ENCODE measurements around the gene H1-8.
"Not testable (repeated sequence)": the region's sequence is repeated elsewhere in the genome, so short reads cannot be mapped to it uniquely, and the experiment has no call there.

H1-8 gene

DNA sequence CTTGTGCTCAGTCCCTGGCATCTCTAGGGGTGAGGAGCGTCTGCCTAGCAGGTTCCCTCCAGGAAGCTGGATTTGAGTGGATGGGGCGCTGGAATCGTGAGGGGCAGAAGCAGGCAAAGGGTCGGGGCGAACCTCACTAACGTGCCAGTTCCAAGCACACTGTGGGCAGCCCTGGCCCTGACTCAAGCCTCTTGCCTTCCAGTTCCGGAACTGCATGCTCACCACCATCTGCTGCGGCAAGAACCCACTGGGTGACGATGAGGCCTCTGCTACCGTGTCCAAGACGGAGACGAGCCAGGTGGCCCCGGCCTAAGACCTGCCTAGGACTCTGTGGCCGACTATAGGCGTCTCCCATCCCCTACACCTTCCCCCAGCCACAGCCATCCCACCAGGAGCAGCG, 9.6 kb upstream of the H1-8 start:
- DNase-seq (ENCODE audit: low read depth) = no peak

DNA sequence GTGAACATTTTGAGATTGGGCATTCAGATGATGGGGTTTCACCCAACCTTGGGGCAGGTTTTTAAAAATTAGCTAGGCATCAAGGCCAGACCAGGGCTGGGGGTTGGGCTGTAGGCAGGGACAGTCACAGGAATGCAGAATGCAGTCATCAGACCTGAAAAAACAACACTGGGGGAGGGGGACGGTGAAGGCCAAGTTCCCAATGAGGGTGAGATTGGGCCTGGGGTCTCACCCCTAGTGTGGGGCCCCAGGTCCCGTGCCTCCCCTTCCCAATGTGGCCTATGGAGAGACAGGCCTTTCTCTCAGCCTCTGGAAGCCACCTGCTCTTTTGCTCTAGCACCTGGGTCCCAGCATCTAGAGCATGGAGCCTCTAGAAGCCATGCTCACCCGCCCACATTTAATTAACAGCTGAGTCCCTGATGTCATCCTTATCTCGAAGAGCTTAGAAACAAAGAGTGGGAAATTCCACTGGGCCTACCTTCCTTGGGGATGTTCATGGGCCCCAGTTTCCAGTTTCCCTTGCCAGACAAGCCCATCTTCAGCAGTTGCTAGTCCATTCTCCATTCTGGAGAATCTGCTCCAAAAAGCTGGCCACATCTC, 8.4 kb upstream of the H1-8 start:
- DNase-seq (ENCODE audit: low read depth) = no peak

DNA sequence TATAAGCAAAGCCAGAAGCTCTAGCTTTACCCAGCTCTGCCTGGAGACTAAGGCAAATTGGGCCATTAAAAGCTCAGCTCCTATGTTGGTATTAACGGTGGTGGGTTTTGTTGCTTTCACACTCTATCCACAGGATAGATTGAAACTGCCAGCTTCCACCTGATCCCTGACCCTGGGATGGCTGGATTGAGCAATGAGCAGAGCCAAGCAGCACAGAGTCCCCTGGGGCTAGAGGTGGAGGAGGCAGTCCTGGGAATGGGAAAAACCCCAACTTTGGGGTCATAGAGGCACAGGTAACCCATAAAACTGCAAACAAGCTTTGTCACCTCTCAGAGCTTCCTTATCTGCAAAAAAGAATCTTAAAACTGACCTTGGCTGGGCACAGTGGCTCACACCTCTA, 7.9 kb upstream of the H1-8 start:
- DNase-seq (ENCODE audit: low read depth) = no peak

- DNase-seq (ENCODE audit: low read depth) = no peak
Observed at GRCh38 chr3:129536374-129536667, 6.7 kb upstream of the H1-8 start.

- no peak for DNase-seq (ENCODE audit: low read depth)
Observed at GRCh38 chr3:129536804-129537203, 6.2 kb upstream of the H1-8 start.

DNA sequence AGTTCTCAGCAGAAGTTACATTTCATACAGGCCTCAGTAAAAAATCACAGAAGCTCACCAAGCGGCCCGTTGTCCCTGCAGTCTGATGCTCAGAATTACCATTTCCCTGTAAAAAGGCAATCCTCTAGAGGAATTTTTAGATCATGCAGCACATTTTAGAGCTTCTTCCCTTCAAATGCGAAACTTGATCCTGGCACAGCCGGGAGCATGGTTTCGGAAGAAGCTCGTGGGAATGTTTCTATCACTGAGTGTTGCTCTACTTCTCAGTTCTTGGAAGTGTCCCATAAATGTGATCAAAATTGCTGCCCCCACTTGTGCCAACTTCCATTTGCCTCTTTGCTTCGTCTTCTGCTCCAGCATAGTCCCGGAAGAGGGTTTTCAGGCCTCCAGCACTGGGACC, 3.8 kb upstream of the H1-8 start:
- no peak for DNase-seq (ENCODE audit: low read depth)

DNA sequence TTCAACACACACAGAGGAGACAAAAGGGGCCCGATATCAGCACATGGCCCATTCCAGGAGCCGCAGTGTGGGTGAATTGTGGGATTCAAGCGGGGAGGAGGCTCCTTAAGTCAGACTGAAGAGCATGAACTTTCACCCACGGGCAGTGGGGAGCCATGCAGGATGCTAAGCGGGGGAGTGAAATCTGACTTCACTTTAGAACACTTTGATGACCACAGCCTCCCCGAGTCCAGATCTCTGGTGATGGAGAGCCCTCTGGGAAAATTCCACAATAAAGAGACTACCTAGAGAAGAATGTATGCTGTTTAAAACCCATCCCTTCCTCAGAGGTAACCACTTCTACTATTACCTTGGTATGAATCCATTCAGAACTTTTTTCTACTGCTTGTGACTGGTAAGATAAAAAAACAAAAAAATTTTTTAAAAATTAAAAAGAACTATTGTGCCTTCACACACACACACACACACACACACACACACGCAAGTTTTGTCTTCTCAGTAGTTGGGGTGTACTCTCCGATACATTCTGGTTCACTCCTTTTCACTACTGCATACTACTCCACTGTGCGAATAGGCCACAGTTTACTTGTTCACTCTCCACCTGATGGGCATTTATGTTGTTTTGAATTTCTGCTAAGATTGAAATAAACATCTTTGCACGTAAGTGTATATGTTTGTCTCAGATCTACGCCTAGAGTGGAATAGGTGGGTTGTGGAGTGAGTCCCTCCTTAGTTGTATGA, 2.0 kb upstream of the H1-8 start:
- DNase-seq (ENCODE audit: low read depth) = no peak

DNA sequence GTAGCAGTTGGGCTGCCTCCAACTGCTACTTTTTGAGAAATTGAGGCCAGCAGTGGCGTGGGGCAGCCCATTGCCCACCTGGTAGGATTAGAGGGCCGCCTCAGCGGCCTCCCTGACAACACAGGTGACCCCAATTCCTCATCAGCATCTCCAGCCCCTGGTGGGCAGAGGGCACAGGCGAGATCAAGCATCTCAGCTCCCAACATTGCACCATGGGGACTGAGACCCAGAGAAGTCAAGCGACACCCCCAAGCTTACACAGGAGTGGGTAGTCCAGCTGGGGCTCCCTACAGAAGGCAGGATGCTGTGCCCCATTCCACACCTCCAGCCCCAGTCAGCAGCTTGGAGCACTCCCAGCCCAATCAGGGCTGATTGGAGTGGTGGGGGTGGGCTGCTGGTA, 228 bp upstream of the H1-8 start:
- no peak for DNase-seq (ENCODE audit: low read depth)

DNA sequence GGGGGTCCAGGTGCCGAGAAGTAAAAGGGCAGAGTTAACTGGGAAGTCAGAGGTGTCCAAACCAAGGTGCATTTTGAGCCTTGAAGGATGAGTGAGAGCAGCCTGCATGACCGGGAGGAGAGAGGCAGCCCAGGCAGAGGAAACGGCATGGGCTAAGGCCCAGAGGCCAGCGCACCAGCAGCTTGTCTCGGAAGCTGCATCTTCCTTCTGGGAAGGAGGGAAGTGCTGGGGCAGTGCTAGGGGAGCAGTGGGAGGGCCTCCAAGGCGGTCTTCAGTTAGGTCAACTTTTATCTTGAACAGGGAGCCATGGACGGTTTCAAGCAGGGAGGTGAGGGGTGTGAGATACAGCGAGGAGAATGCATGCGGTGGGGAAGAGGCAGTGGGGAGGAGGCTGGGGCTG, 1.0 kb downstream of the H1-8 start:
- no peak for DNase-seq (ENCODE audit: low read depth)

GRCh38 chr3:129545951-129546350, 3.0 kb downstream of the H1-8 start:
- not testable (repeated sequence) for DNase-seq (ENCODE audit: low read depth)

GRCh38 chr3:129547241-129547640, 4.3 kb downstream of the H1-8 start:
- no peak for DNase-seq (ENCODE audit: low read depth)

DNA sequence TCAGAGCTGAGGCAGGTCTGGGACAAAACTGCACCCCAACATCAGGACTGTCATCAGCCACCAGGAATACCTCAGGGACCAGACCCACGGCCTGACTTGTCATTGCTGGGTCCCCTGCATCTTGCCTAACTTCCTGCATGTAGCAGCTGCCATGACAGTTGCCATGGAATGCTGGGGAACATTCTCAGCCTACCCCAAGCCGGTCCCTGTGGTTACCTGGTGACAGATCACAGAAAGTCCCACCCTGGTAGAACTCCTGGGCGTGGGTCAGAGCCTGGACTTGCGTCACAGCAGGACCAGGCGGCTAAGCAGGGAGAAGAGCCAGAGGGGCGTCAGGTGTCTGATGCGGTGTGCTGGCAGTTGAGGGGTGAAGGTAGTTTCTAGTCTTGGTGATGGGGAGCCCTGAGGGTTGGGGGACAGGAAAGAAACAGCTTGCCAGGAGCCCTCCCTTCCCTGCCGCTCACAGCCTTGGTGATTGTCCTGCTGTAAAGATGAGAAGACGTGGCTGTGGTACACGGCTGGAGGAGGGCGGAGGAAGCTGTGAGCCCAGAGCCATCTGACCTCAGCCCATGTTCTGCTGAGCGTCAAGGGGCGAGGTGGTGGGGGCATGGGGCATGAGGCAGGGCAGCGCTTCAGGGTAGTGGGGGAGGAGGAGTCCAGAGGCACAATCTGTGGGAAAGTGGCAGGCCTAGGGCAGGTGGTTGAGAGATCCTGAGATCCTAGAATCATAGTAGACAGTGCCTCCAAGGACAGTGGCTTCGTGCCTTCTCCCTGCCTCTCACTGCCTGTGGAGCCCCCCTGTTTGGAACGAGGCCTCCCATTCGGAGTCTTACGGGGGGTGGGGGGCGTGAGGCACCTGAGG, 5.4 kb downstream of the H1-8 start:
- no peak for DNase-seq (ENCODE audit: low read depth)

DNA sequence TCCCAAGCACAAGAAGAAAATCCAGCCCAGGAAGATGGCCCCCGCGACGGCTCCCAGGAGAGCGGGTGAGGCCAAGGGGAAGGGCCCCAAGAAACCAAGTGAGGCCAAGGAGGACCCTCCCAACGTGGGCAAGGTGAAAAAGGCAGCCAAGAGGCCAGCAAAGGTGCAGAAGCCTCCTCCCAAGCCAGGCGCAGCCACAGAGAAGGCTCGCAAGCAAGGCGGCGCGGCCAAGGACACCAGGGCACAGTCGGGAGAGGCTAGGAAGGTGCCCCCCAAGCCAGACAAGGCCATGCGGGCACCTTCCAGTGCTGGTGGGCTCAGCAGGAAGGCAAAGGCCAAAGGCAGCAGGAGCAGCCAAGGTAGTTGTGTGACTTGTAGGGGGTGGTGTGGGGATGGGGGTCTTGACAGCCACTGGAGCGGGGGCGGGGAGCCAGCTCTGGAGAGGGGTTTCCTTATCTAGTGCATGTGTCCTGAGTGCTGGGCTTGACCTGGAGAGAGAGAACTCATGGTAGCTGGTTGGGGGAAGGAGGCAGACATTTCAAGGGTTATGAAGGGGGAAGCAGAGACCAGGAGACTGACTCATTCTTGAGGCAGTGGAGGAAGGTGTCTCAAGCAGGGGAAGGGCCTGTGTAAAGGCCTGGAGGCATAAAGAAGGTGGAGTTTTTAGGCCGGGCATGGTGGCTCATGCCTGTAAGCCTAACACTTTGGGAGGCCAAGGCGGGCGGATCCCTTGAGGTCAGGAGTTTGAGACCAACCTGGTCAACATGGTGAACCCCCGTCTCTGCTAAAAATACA, 6.2 kb downstream of the H1-8 start:
- DNase-seq (ENCODE audit: low read depth) = no peak

DNA sequence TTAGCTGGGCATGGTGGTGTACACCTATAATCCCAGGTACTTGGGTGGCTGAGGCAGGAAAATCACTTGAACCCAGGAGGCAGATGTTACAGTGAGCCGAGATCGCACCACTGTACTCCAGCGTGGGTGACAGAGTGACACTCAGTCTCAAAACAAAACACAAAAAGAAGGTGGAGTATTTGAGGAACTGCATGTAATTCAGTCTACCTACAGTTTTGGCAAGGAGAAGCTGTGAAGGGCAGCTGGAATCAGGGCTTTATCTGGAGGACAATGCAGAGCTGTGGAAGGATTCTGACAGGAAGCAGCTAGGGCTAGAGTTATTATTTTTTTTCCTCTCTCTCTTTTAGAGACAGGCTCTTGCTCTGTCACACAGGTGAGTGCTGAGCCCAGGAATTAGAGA, 6.8 kb downstream of the H1-8 start:
- DNase-seq (ENCODE audit: low read depth) = no peak

DNA sequence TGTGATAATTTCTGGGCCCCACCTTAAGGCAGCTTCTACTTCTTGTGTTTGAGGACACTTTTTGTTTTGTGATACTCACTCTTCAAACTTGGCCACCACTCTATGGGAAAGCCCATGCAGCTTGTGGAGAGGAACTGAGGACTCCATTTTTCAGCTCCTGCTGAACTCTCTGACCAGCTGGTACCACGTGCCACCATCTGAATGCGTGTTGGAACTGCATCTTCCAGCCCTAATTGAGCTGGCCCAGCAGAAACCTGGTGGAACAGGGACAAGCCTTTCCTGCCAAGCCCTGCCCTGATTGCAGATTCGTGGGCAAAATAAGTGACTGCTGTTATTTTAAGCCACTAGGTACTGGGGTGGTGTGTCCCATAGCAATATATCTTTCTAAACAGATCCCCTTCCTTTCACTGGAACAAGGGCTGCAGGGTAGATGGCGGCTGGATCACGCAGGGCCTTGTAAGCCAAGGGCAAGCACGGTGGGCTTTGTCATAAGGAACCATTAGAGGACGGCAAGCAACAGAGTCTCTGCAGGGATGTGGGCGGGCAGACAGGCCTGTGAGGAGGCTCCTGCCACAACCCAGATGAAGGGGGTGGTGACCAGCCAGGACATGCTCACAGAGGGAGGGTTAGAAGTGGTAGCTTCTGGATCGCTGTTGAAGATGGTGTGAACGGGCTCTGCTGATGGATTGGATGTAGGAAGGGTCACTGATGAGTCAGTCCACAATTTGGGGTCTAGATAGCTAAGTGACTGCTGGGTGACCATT, 9.5 kb downstream of the H1-8 start:
- DNase-seq (ENCODE audit: low read depth) = no peak

- no peak for DNase-seq (ENCODE audit: low read depth)
Observed at GRCh38 chr3:129553171-129553570, 10.2 kb downstream of the H1-8 start.

DNA sequence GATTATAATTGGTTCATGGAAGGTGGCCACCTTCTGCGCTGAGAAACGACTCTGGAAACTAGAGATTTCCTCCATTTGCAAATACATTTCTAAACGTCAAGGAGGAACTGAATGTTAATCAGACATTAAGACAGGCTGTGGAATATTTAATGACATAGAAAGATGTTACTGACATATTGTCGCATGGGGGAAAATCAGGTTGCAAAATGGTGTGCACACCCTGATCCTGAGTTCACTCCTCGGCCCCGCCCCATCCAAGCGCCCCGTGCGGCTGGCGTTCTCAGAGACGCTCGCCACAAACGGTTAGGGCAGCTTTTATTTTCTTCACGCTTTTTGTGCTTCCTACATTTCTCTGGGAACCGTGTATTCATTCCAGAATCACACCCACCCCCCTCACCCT, 10.7 kb downstream of the H1-8 start:
- no peak for DNase-seq (ENCODE audit: low read depth)

DNA sequence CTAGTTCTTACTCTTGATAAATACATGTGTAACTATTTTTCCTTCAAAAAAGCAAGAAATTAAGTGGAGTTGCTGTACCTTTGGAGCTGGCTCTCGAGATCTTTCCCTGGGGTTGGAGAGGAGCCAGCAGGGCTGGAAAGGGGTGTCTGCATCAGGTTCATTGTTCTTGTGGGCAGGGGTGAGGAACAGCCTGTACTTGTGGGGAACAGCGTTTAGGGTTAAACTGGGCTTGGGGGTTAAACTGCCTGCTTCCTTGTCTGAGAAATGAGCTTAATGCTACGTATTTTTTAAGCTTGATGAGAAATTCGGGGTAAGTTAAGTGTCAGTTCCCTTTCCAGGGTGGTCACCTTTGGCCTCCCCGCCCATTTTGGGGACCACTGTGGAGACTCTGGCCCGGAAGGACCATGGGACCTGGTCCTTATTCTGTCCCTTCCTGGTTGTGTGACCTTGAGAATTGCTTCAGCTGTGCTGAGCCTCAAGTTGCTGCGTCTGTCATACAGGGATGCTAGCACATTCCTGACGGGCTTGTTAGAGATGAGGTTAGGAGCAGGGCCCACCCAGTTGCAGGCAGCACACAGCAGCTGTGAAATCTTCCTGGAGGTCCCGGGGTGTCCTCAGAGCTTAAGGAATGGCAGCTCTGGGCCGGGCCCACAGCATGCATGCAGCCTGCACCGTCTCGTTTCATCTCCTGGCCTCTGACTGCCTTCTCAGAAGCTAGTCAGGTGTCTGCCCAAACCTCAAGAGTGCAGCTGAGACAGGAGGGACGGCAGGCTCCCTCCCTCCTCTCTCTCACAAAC, 11.6 kb downstream of the H1-8 start:
- no peak for DNase-seq (ENCODE audit: low read depth)

GRCh38 chr3:129555153-129555550, 12.2 kb downstream of the H1-8 start:
- no peak for DNase-seq (ENCODE audit: low read depth)

- no peak for DNase-seq (ENCODE audit: low read depth)
Observed at GRCh38 chr3:129555616-129556357, 12.8 kb downstream of the H1-8 start.
